ENCODE measurements around the gene KPRP.

KPRP gene

GRCh38 chr1:152757747-152758146 is at the start of gene KPRP:
KPRP (plus strand) TSS chr1:152758025; CDS start chr1:152759589, 1,564 bp downstream.
- no peak for DNase-seq (ENCODE audit: low spot score)

GRCh38 chr1:152718238-152718637 is 39.6 kb upstream of the KPRP start:
- no peak for DNase-seq (ENCODE audit: low spot score)

GRCh38 chr1:152725261-152725660 is 32.6 kb upstream of the KPRP start:
- DNase-seq (ENCODE audit: low spot score) = no peak

GRCh38 chr1:152728986-152729385 is 28.8 kb upstream of the KPRP start:
- DNase-seq (ENCODE audit: low spot score) = no peak

- no peak for DNase-seq (ENCODE audit: low spot score)
Measured at GRCh38 chr1:152735648-152736047, 22.2 kb upstream of the KPRP start.

- no peak for DNase-seq (ENCODE audit: low spot score)
Measured at GRCh38 chr1:152737997-152738396, 19.8 kb upstream of the KPRP start.

GRCh38 chr1:152739841-152740240 is 18.0 kb upstream of the KPRP start:
- DNase-seq (ENCODE audit: low spot score) = no peak

- DNase-seq (ENCODE audit: low spot score) = no peak
Measured at GRCh38 chr1:152741656-152742055, 16.2 kb upstream of the KPRP start.

- no peak for DNase-seq (ENCODE audit: low spot score)
Measured at GRCh38 chr1:152743371-152744145, 14.3 kb upstream of the KPRP start.

- no peak for DNase-seq (ENCODE audit: low spot score)
Measured at GRCh38 chr1:152745289-152745704, 12.5 kb upstream of the KPRP start.

GRCh38 chr1:152745765-152746444 is 11.9 kb upstream of the KPRP start:
- no peak for DNase-seq (ENCODE audit: low spot score)

- no peak for DNase-seq (ENCODE audit: low spot score)
Measured at GRCh38 chr1:152747831-152748230, 10.0 kb upstream of the KPRP start.

GRCh38 chr1:152752225-152752624 is 5.6 kb upstream of the KPRP start:
- DNase-seq (ENCODE audit: low spot score) = peak; percentile 64

GRCh38 chr1:152753586-152753985 is 4.2 kb upstream of the KPRP start:
- no peak for DNase-seq (ENCODE audit: low spot score)

- no peak for DNase-seq (ENCODE audit: low spot score)
Measured at GRCh38 chr1:152756872-152757271, 953 bp upstream of the KPRP start.

GRCh38 chr1:152758636-152759035 is 811 bp downstream of the KPRP start:
- DNase-seq (ENCODE audit: low spot score) = no peak

GRCh38 chr1:152759453-152760173 is 1.8 kb downstream of the KPRP start:
- DNase-seq (ENCODE audit: low spot score) = no peak

GRCh38 chr1:152760551-152761190 is 2.8 kb downstream of the KPRP start:
- no peak for DNase-seq (ENCODE audit: low spot score)

GRCh38 chr1:152761609-152762213 is 3.9 kb downstream of the KPRP start:
- no peak for DNase-seq (ENCODE audit: low spot score)

- no peak for DNase-seq (ENCODE audit: low spot score)
Measured at GRCh38 chr1:152768847-152769533, 11.2 kb downstream of the KPRP start.

GRCh38 chr1:152770411-152770810 is 12.6 kb downstream of the KPRP start:
- no peak for DNase-seq (ENCODE audit: low spot score)
